ENCODE data around the gene CER1. TPM values are rescaled to one million over a fixed set of nuclear protein-coding genes. Genes with fewer than 3 reads are reported as not detected.

CER1 gene
- total and polyA plus RNA-seq, 2 of the 8 experiments (the other 6 are each of a cell fraction or from before 2014, with no cell fraction given) = 0.26 to 3.4 TPM

- Histone ChIP-seq H3K4ac (replicated peaks; ENCODE audit: insufficient read length, low read depth, low read length) (no peak overlapping the region), H4K91ac (replicated peaks; ENCODE audit: insufficient read length, low read length) (no peak overlapping the region), H2AK5ac (ENCODE audit: low read depth, low read length) (no peak overlapping the region), H3K79me2 (ENCODE audit: control insufficient read depth in 1 of 2, insufficient read depth in 2 of 2, low read length in 2 of 2) (no peaks in the 10 kb centered on the region), H3K36me3 (ENCODE audit: control insufficient read depth in 2 of 4, insufficient read depth in 4 of 4, low read length in 3 of 4) (no peaks in the 10 kb centered on the region), H4K8ac (ENCODE audit: extremely low read depth, insufficient read depth, low read length) (no peak overlapping the region), H3K4me3 (ENCODE audit: extremely low read depth in 1 of 4, insufficient read depth in 2 of 4, low read depth in 3 of 4, low read length in 4 of 4) (no peak overlapping the region), H4K5ac (ENCODE audit: insufficient read length, low read depth, low read length) (no peak overlapping the region), H3K9ac (replicated peaks in 1 of 4; ENCODE audit: extremely low read depth in 1 of 4, low read depth in 3 of 4, low read length in 3 of 4) (no peak overlapping the region), H3K27me3 (replicated peaks in 1 of 4; ENCODE audit: control insufficient read depth in 3 of 4, extremely low read depth in 1 of 4, insufficient read depth in 3 of 4, low read length in 3 of 4) (no peaks in the 10 kb centered on the region), H2BK20ac (ENCODE audit: low read length) (no peak overlapping the region), H4K20me1 (replicated peaks in 1 of 2; ENCODE audit: control insufficient read depth in 1 of 2, insufficient read depth in 2 of 2, low read length in 2 of 2) (no peaks in the 10 kb centered on the region), H3K23me2 (ENCODE audit: low read depth, low read length) (no peaks in the 10 kb centered on the region), H3K23ac (ENCODE audit: insufficient read length) (no peak overlapping the region), H3K56ac (replicated peaks; ENCODE audit: insufficient read length, low read depth, low read length) (no peak overlapping the region), H2BK120ac (replicated peaks; ENCODE audit: low read depth, low read length) (no peak overlapping the region), H2AFZ (ENCODE audit: low read length) (no peak overlapping the region), H2BK5ac (ENCODE audit: low read depth, low read length) (no peak overlapping the region), H3K4me1 (replicated peaks in 1 of 4; ENCODE audit: control insufficient read depth in 3 of 4, insufficient read depth in 4 of 4, low read length in 3 of 4) (no peaks in the 10 kb centered on the region), H2BK12ac (ENCODE audit: low read depth, low read length) (no peak overlapping the region), H3K79me1 (ENCODE audit: low read depth, low read length) (no peaks in the 10 kb centered on the region), H3K27ac (ENCODE audit: low read depth, low read length) (no peak overlapping the region), H3K4me2 (ENCODE audit: insufficient read depth in 1 of 2, low read depth in 2 of 2, low read length in 2 of 2) (no peak overlapping the region), H2BK15ac (ENCODE audit: low read length) (no peak overlapping the region), H3K9me3 (ENCODE audit: insufficient read depth in 2 of 2, low read depth in 1 of 2, low read length in 1 of 2) (no peaks in the 10 kb centered on the region), H3K18ac (ENCODE audit: extremely low read depth, low read length) (no peak overlapping the region), H3K14ac (ENCODE audit: insufficient read length) (no peak overlapping the region)
- 92% methylated on average over 7 of the region's 7 CpGs; no CpG with 5 or more reads in 1 of the 2 experiments for WGBS, 2 experiments (ENCODE audit: extremely low coverage in 1 of 2, insufficient coverage in 1 of 2, insufficient read length in 1 of 2, insufficient replicate concordance in 2 of 2, low coverage in 1 of 2, low lambda C conversion rate in 2 of 2, missing lambda C conversion rate in 1 of 2)
- CTCF ChIA-PET (ENCODE audit: partially characterized antibody) = interaction anchor here (0.9 to 7.3 kb wide), 13 partner anchors 12 to 1633 kb away, joined by 3 to 63 read pairs (median 4); no protein-coding TSS in a partner anchor
- FAIRE-seq (no peak), DNase-seq (ENCODE audit: low read depth in 1 of 2, low spot score in 2 of 2) (no peak)
- POLR2A ChIA-PET (ENCODE audit: partially characterized antibody) = no interaction called here
- no peak for TF ChIP-seq GTF2F1 (IDR thresholded peaks at IDR 0.05; ENCODE audit: borderline replicate concordance, low read depth, low read length)
- TF ChIP-seq BACH1 (IDR thresholded peaks at IDR 0.05; ENCODE audit: low read length) = no peak
- TF ChIP-seq HDAC2 (IDR thresholded peaks at IDR 0.05; ENCODE audit: borderline replicate concordance in 1 of 2, low read depth in 2 of 2, low read length in 2 of 2) = no peak
- TF ChIP-seq SIRT6 (IDR thresholded peaks at IDR 0.05; ENCODE audit: low read length) = no peak
- no peak for TF ChIP-seq CEBPB (IDR thresholded peaks at IDR 0.05; ENCODE audit: low read depth, low read length)
- no peak for TF ChIP-seq SP2 (IDR thresholded peaks at IDR 0.05; ENCODE audit: low read length)
- TF ChIP-seq FOSL1 (IDR thresholded peaks at IDR 0.05; ENCODE audit: insufficient read depth, low read depth, low read length) = no peak
- no peak for TF ChIP-seq E2F6 (IDR thresholded peaks at IDR 0.05)
- TF ChIP-seq CBX5 (IDR thresholded peaks at IDR 0.05; ENCODE audit: low read depth, low read length) = no peak
- no peak for TF ChIP-seq CBX8 (IDR thresholded peaks at IDR 0.05; ENCODE audit: borderline replicate concordance, low read depth, low read length)
- no peak for TF ChIP-seq SRF (IDR thresholded peaks at IDR 0.05; ENCODE audit: low read depth, low read length)
- TF ChIP-seq ATF2 (IDR thresholded peaks at IDR 0.05; ENCODE audit: low read length) = no peak
These were observed 48.1 kb upstream of the CER1 start for GRCh38 chr9:14770592-14770991.
